Ishikawa (cell line): ENCODE results near the gene PEX11B.
A peak's percentile ranks its signal among the peaks of the same experiment; 100 is the strongest.

ENCODE experiments used
- CEBPB ChIP-seq: IDR thresholded peaks from 2 replicates; pipeline ENCODE4 v1.6.1; 2012
- CREB1 ChIP-seq: IDR thresholded peaks from 2 replicates; pipeline ENCODE4 v1.6.1; 2012; ENCODE audit warnings: low read depth
- EGR1 ChIP-seq: IDR thresholded peaks from 2 replicates; pipeline ENCODE4 v1.6.1; 2012
- EP300 ChIP-seq: IDR thresholded peaks from 2 replicates; pipeline ENCODE4 v1.6.1; 2012; ENCODE audit warnings: borderline replicate concordance
- FOXM1 ChIP-seq: IDR thresholded peaks from 2 replicates; pipeline ENCODE4 v1.6.1; 2012; ENCODE audit warnings: low read depth, borderline replicate concordance
- NFIC ChIP-seq: IDR thresholded peaks from 2 replicates; pipeline ENCODE4 v1.6.1; 2012
- RAD21 ChIP-seq: IDR thresholded peaks from 2 replicates; pipeline ENCODE4 v1.6.1; 2012; ENCODE audit warnings: low read depth
- TAF1 ChIP-seq: IDR thresholded peaks from 2 replicates; pipeline ENCODE4 v1.6.1; 2012; ENCODE audit warnings: low read depth, mild to moderate bottlenecking
- TCF12 ChIP-seq: IDR thresholded peaks from 2 replicates; pipeline ENCODE4 v1.6.1; 2012; ENCODE audit warnings: low read depth
- TEAD4 ChIP-seq: IDR thresholded peaks from 2 replicates; pipeline ENCODE4 v1.6.1; 2012
- YY1 ChIP-seq: IDR thresholded peaks from 2 replicates; pipeline ENCODE4 v1.6.1; 2012; ENCODE audit warnings: low read depth
- ZBTB7A ChIP-seq: IDR thresholded peaks from 2 replicates; pipeline ENCODE4 v1.6.1; 2012; ENCODE audit warnings: low read depth
- TF ChIP-seq, protein P1 (sequence below): IDR thresholded peaks from 2 replicates; pipeline ENCODE4 v1.6.1; 2012
- TF ChIP-seq, protein P2 (sequence below): IDR thresholded peaks from 2 replicates; pipeline ENCODE4 v1.6.1; 2012
- TF ChIP-seq, protein P3 (sequence below): IDR thresholded peaks from 2 replicates; pipeline ENCODE4 v1.6.1; 2012; ENCODE audit warnings: low read depth, mild to moderate bottlenecking

PEX11B gene, protein sequence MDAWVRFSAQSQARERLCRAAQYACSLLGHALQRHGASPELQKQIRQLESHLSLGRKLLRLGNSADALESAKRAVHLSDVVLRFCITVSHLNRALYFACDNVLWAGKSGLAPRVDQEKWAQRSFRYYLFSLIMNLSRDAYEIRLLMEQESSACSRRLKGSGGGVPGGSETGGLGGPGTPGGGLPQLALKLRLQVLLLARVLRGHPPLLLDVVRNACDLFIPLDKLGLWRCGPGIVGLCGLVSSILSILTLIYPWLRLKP

DNA sequence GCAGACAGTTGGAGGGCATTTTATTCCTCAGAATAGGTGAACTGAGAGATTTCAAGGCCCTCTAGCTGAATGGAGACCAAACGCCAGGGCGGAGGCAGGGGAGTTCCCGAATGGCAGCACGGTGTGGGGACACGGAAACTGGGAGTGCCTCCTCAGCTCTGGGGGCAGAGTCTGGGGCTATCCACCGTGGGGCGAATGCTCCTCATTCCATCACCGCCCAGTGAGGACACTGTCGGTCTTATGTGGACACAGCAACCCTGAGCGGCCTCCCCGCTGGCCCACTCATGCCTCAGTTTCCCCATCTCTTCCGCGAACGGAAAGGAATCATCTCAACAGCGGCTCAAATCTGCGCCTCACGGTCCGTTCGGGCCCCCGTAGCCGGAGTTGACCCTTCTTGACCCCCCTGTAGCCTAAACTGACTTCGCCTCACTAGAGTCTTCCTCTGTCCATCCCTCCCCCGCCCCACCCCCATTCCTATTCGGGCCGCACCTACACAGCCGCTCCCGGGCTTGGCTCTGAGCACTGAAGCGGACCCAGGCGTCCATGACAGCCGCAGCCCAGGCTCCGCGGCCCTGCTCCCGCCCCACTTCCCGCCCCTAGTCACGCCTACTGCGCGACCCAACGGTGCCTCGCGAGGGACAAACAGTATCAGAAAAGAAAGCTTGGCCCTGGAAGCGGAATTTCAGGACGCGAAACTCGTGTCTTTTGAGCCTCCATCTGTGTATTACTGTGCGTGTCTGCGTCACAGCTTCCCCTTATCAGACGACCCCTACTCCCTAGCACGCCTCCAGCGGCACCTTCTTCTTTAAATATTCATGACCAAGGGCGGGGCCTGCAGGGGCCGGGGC lies at the start of gene PEX11B:
PEX11B (minus strand) TSS at position 574 of the 848 bp plus-strand sequence; CDS start at position 545, 29 bp downstream.
- TF ChIP-seq, protein P1, sequence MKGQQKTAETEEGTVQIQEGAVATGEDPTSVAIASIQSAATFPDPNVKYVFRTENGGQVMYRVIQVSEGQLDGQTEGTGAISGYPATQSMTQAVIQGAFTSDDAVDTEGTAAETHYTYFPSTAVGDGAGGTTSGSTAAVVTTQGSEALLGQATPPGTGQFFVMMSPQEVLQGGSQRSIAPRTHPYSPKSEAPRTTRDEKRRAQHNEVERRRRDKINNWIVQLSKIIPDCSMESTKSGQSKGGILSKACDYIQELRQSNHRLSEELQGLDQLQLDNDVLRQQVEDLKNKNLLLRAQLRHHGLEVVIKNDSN = no peak
- TF ChIP-seq ZBTB7A (no peak; the same call in 1 of the 2 replicates), TAF1 (peak; percentile 94), YY1 (peak; percentile 88), CREB1 (peak; percentile 29; the same call in 1 of the 2 replicates), TCF12 (peak; percentile 58; the same call in 1 of the 2 replicates), NFIC (no peak), FOXM1 (no peak), CEBPB (no peak), EP300 (no peak), TEAD4 (0 out of 2 replicates have a peak, but pooled peaks have one; percentile 4), RAD21 (no peak), EGR1 (no peak)
- TF ChIP-seq, protein P2, sequence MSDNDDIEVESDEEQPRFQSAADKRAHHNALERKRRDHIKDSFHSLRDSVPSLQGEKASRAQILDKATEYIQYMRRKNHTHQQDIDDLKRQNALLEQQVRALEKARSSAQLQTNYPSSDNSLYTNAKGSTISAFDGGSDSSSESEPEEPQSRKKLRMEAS = peak; percentile 67; the same call in 1 of the 2 replicates
- TF ChIP-seq, protein P3, sequence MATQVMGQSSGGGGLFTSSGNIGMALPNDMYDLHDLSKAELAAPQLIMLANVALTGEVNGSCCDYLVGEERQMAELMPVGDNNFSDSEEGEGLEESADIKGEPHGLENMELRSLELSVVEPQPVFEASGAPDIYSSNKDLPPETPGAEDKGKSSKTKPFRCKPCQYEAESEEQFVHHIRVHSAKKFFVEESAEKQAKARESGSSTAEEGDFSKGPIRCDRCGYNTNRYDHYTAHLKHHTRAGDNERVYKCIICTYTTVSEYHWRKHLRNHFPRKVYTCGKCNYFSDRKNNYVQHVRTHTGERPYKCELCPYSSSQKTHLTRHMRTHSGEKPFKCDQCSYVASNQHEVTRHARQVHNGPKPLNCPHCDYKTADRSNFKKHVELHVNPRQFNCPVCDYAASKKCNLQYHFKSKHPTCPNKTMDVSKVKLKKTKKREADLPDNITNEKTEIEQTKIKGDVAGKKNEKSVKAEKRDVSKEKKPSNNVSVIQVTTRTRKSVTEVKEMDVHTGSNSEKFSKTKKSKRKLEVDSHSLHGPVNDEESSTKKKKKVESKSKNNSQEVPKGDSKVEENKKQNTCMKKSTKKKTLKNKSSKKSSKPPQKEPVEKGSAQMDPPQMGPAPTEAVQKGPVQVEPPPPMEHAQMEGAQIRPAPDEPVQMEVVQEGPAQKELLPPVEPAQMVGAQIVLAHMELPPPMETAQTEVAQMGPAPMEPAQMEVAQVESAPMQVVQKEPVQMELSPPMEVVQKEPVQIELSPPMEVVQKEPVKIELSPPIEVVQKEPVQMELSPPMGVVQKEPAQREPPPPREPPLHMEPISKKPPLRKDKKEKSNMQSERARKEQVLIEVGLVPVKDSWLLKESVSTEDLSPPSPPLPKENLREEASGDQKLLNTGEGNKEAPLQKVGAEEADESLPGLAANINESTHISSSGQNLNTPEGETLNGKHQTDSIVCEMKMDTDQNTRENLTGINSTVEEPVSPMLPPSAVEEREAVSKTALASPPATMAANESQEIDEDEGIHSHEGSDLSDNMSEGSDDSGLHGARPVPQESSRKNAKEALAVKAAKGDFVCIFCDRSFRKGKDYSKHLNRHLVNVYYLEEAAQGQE = no peak

DNA sequence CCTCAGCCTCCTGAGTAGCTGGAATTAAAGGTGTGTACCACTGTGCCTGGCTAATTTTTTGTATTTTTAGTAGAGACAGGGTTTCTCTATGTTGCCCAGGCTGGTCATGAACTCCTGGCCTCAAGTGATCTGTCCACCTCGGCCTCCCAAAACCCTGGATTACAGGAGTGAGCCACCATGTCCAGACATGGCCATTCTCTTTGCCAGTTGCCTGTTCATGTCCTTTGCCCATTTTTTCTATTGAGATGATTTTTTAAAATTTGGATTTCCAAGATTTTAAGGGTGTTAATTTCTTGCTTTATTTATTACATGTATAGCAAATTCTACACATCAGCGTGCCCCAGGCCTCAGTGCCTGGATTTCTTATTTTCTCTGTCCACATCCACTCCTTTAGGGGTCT lies 48.8 kb upstream of the PEX11B start:
- no peak for TF ChIP-seq RAD21
- no peak for TF ChIP-seq CEBPB
- TF ChIP-seq FOXM1 = no peak

DNA sequence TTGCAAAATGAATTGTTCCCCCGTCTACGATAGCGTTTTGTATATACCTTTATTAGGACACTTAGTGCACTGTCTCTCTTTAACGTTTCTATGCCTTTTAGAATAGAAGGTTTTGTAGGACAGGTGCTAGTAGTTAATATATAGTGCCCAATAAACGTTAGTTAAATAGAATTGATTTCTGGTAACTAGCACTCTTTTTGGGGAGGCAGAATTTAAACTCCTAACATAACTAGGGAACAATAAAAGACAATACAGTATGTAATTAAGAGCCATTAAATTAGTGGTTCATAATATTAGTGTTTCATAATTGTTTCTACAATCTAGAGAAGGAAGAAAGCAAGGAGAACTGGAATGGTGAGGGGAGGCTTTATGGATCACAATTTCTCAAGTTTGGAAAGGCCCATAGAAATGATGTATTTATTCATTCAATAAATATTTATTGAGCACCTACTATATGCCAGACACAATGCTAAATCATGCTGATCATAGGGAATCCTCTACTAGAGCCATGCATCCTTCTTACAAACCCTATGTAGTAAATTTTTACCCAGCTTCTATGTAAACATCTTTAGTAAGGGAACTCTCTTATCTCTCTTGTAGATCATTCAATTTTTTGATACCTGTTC lies 46.7 kb upstream of the PEX11B start:
- TF ChIP-seq FOXM1 = no peak
- no peak for TF ChIP-seq YY1
- TF ChIP-seq, protein P3 = no peak
- no peak for TF ChIP-seq NFIC
- TF ChIP-seq, protein P2 = no peak
- TF ChIP-seq CREB1 = no peak
- no peak for TF ChIP-seq TAF1
- TF ChIP-seq RAD21 = no peak
- TF ChIP-seq, protein P1 = no peak
- TF ChIP-seq EGR1 = no peak
- no peak for TF ChIP-seq ZBTB7A
- no peak for TF ChIP-seq EP300
- no peak for TF ChIP-seq TEAD4
- TF ChIP-seq TCF12 = no peak
- TF ChIP-seq CEBPB = no peak

DNA sequence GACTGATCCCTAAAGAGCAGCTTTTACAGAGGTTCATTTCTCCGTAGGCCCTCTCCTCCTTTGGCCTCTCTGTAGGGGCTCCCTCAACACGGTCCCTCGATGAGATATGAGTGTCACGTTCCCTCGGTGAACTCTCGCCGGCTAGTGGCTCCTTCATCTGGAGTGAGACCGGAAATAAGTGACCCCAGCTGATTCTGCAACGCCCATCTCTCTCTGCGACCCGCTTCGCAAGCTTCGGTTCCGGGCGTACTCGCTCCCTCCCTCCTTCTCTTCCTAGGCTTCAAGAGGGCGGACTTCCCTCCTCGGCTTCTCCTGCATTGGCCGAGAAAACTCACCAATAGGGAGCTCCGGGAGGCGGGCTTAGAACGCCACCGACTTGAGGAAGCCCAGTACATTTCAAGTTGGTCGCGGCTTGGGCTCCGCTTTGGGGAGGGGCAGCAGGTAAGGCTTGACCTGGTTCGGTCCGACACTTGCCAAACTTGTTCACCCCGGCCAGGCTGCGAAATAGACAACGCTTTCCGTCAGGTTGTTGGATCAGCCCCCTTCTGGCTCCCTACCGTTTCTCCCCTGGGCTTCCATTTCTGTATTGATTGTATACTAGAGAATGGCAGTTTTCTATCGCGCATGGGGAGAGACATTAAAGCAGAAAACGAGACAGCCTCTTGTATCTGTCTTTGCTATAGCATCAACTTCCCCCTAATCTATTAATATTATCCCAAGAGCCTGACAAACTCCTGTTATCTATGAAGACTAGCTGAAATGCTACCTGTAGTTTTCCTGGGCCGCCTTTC lies 46.0 kb upstream of the PEX11B start, which contains the start of the genes ANKRD34A and POLR3GL:
ANKRD34A (minus strand) TSS at position 248 of the 791 bp plus-strand sequence. CDS start 2,816 bp downstream, outside the sequence.
POLR3GL (plus strand) TSS at position 363 of the 791 bp plus-strand sequence. CDS start 10,176 bp downstream, outside the sequence.
- TF ChIP-seq TAF1 = peak; percentile 53; the same call in 1 of the 2 replicates
- TF ChIP-seq YY1 = peak; percentile 11; the same call in 1 of the 2 replicates
- TF ChIP-seq CREB1 = no peak; the same call in 1 of the 2 replicates
- TF ChIP-seq, protein P2 = 0 out of 2 replicates have a peak, but pooled peaks have one; percentile 22
